Lower leg skin (tissue), 3 donors: Measurements from ENCODE around the gene CD180.
"Not testable (repeated sequence)": the region's sequence is repeated elsewhere in the genome, so short reads cannot be mapped to it uniquely, and the experiment has no call there.

ENCODE experiments used
- POLR2A ChIP-seq, 2 donors: fragments of 450-650 bp; IDR thresholded peaks; one replicate each; pipeline ENCODE4 v1.6.1; 2016 to 2017; ENCODE audit warnings: antibody characterized with exemption in 2 of 2, mild to moderate bottlenecking in 1 of 2, moderate library complexity in 1 of 2
- TF ChIP-seq, protein P1 (sequence below), 3 donors: fragments of 450-650 bp; IDR thresholded peaks; one replicate each; pipeline ENCODE4 v1.5.1; 2016; ENCODE audit warnings: antibody characterized with exemption in 3 of 3, mild to moderate bottlenecking in 3 of 3, moderate library complexity in 2 of 3

DNA sequence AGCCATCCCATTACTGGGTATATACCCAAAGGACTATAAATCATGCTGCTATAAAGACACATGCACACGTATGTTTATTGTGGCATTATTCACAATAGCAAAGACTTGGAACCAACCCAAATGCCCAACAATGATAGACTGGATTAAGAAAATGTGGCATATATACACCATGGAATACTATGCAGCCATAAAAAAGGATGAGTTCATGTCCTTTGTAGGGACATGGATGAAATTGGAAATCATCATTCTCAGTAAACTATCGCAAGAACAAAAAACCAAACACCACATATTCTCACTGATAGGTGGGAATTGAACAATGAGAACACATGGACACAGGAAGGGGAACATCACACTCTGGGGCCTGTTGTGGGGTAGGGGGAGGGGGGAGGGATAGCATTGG, 23.2 kb downstream of the CD180 start:
- TF ChIP-seq, protein P1, sequence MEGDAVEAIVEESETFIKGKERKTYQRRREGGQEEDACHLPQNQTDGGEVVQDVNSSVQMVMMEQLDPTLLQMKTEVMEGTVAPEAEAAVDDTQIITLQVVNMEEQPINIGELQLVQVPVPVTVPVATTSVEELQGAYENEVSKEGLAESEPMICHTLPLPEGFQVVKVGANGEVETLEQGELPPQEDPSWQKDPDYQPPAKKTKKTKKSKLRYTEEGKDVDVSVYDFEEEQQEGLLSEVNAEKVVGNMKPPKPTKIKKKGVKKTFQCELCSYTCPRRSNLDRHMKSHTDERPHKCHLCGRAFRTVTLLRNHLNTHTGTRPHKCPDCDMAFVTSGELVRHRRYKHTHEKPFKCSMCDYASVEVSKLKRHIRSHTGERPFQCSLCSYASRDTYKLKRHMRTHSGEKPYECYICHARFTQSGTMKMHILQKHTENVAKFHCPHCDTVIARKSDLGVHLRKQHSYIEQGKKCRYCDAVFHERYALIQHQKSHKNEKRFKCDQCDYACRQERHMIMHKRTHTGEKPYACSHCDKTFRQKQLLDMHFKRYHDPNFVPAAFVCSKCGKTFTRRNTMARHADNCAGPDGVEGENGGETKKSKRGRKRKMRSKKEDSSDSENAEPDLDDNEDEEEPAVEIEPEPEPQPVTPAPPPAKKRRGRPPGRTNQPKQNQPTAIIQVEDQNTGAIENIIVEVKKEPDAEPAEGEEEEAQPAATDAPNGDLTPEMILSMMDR (IDR thresholded peaks at IDR 0.05), result not testable (repeated sequence)
- TF ChIP-seq POLR2A (IDR thresholded peaks at IDR 0.05), result not testable (repeated sequence)
